ENCODE data around the gene BLOC1S1. TPM values are rescaled to one million over a fixed set of nuclear protein-coding genes. Genes with fewer than 3 reads are reported as not detected.
A peak's percentile ranks its signal among the peaks of the same experiment; 100 is the strongest.

Gene BLOC1S1
- 100 to 1,000 TPM in 5 of 6 donors, 10 to 100 TPM in 1; 34.6 to 255 (median 139) TPM for total RNA-seq

GRCh38 chr12:55715833-55716581 lies at the start of gene BLOC1S1:
Gene BLOC1S1, plus strand, starts transcription at chr12:55716046. Its CDS starts 6 bp downstream, at chr12:55716052.
- Histone ChIP-seq H3K4me1 (peaks cover 27 to 58% (median 39%) of the 10 kb centered on the region in 4 donors), H3K36me3 (peaks cover 0 to 6% (median 2%) of the 10 kb centered on the region in 4 donors), H3K9me3 (no peaks in the 10 kb centered on the region), H3K4me3 (peak within 1 kb of the TSS; percentile 78 to 97 (median 88)), H3K27me3 (no peaks in the 10 kb centered on the region), H3K27ac (peak within 1 kb of the TSS; percentile 93 to 97 (median 94))
- ATAC-seq (ENCODE audit: low FRiP score in 2 of 2) (peak; percentile 87 to 92), DNase-seq (peak; percentile 94 to 97)
- TF ChIP-seq POLR2AphosphoS5 (IDR thresholded peaks at IDR 0.05) (peak; percentile 89 to 90), POLR2A (IDR thresholded peaks at IDR 0.05) (peak in 3 of 4 donors; percentile 15 to 72 (median 46)), EP300 (IDR thresholded peaks at IDR 0.05) (peak in 2 of 4 donors; percentile 51 to 89)
- TF ChIP-seq, protein P1, sequence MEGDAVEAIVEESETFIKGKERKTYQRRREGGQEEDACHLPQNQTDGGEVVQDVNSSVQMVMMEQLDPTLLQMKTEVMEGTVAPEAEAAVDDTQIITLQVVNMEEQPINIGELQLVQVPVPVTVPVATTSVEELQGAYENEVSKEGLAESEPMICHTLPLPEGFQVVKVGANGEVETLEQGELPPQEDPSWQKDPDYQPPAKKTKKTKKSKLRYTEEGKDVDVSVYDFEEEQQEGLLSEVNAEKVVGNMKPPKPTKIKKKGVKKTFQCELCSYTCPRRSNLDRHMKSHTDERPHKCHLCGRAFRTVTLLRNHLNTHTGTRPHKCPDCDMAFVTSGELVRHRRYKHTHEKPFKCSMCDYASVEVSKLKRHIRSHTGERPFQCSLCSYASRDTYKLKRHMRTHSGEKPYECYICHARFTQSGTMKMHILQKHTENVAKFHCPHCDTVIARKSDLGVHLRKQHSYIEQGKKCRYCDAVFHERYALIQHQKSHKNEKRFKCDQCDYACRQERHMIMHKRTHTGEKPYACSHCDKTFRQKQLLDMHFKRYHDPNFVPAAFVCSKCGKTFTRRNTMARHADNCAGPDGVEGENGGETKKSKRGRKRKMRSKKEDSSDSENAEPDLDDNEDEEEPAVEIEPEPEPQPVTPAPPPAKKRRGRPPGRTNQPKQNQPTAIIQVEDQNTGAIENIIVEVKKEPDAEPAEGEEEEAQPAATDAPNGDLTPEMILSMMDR (IDR thresholded peaks at IDR 0.05) = peak in 2 of 6 experiments; percentile 11 to 19
- 0 to 2% methylated on average over 27 to 39 of the region's 42 CpGs for WGBS, 2 donors

DNA sequence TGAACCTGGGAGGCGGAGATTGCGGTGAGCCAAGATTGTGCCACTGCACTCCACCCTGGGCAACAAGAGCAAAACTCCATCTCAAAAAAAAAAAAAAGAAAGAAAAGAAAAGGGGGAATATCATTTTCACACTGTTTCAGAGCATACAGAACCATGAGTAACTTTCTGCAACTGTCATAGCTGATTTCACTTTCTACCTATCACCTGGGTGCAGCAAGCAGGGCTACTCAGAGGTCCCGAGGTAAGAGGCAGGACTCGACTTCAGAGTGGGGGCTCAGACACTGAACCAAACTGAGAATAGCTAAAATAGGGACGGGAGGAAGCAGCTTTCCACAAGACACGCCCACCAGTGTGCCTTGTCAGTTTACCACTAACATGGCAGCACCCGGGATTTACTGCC lies 49.3 kb upstream of the BLOC1S1 start:
- TF ChIP-seq POLR2AphosphoS5 (IDR thresholded peaks at IDR 0.05) (no peak), POLR2A (IDR thresholded peaks at IDR 0.05) (no peak), EP300 (IDR thresholded peaks at IDR 0.05) (no peak)
- TF ChIP-seq, protein P1 (IDR thresholded peaks at IDR 0.05) = no peak
- 77 to 82% methylated on average over 7 of the region's 7 CpGs for WGBS, 2 donors
- no peaks in the 10 kb centered on the region for H3K27me3 ChIP-seq

DNA sequence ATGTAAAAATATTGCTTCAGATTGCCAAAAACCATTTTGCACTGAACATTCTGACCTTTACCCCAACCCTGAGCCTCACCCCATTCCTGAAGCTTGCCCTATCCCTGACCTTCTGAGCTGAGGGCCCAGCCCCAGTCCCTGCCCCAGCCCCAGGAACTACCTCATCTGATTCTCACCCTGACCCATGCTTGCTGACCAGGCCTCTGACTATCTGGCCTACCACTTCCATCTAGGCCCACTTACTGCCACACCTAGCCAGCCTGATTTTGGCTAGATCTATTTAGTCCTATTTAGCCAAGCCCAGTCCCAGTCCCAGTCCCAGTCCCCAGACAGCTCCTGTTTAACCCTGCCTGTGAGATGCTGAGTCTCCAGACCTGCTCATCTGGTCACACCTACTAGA lies 45.6 kb upstream of the BLOC1S1 start:
- TF ChIP-seq POLR2A (IDR thresholded peaks at IDR 0.05) (no peak), EP300 (IDR thresholded peaks at IDR 0.05) (no peak)
- ATAC-seq (ENCODE audit: low FRiP score in 2 of 2) = no peak
- no peak overlapping the region for H3K27ac ChIP-seq
- H3K4me1 ChIP-seq = no peaks in the 10 kb centered on the region
- no peaks in the 10 kb centered on the region for H3K36me3 ChIP-seq
- H3K9me3 ChIP-seq = no peaks in the 10 kb centered on the region
- no peak for DNase-seq
- no peak overlapping the region for H3K4me3 ChIP-seq
- H3K27me3 ChIP-seq = no peaks in the 10 kb centered on the region

More for the DNA sequence above, 49.3 kb upstream of the BLOC1S1 start:
- Histone ChIP-seq H3K4me3 (no peak overlapping the region), H3K9me3 (no peaks in the 10 kb centered on the region), H3K27ac (no peak overlapping the region), H3K36me3 (no peaks in the 10 kb centered on the region), H3K4me1 (no peaks in the 10 kb centered on the region)
- DNase-seq (no peak), ATAC-seq (ENCODE audit: low FRiP score in 2 of 2) (no peak)

GRCh38 chr12:55671746-55672145 lies 44.1 kb upstream of the BLOC1S1 start:
- no peaks in the 10 kb centered on the region for H3K27me3 ChIP-seq
- TF ChIP-seq, protein P1 (IDR thresholded peaks at IDR 0.05) = no peak
- TF ChIP-seq POLR2A (IDR thresholded peaks at IDR 0.05) (no peak), POLR2AphosphoS5 (IDR thresholded peaks at IDR 0.05) (no peak), EP300 (IDR thresholded peaks at IDR 0.05) (no peak)
- WGBS, 2 donors = 61 to 69% methylated on average over 4 of the region's 4 CpGs
- no peak overlapping the region for H3K27ac ChIP-seq
- no peaks in the 10 kb centered on the region for H3K9me3 ChIP-seq
- no peak for ATAC-seq (ENCODE audit: low FRiP score in 2 of 2)
- H3K4me3 ChIP-seq = no peak overlapping the region
- H3K4me1 ChIP-seq = no peaks in the 10 kb centered on the region
- DNase-seq = no peak
- no peaks in the 10 kb centered on the region for H3K36me3 ChIP-seq

GRCh38 chr12:55673638-55674037 lies 42.2 kb upstream of the BLOC1S1 start:
- Histone ChIP-seq H3K27ac (peak overlapping the region in 1 of 4 donors; percentile 6), H3K27me3 (no peaks in the 10 kb centered on the region), H3K4me3 (no peak overlapping the region), H3K4me1 (no peaks in the 10 kb centered on the region), H3K36me3 (no peaks in the 10 kb centered on the region), H3K9me3 (no peaks in the 10 kb centered on the region)
- TF ChIP-seq EP300 (IDR thresholded peaks at IDR 0.05) (no peak), POLR2AphosphoS5 (IDR thresholded peaks at IDR 0.05) (no peak), POLR2A (IDR thresholded peaks at IDR 0.05) (no peak)
- TF ChIP-seq, protein P1 (IDR thresholded peaks at IDR 0.05) = no peak
- no peak for DNase-seq
- peak in 1 of 2 donors; percentile 71 for ATAC-seq (ENCODE audit: low FRiP score in 2 of 2)

Measured in upper lobe of left lung (tissue), 6 donors.